IMR-90 (cell line): ENCODE measurements around the gene WASHC2C. TPM values are rescaled to one million over a fixed set of nuclear protein-coding genes. Genes with fewer than 3 reads are reported as not detected.
"Not testable (repeated sequence)": the region's sequence is repeated elsewhere in the genome, so short reads cannot be mapped to it uniquely, and the experiment has no call there.

Experiments
- ATAC-seq: fragments of 200-7000 bp; cut with Tn5 transposase; 2 replicates; pipeline ENCODE4 v1.9.1; 2020; ENCODE audit warnings: low read depth, mild to moderate bottlenecking, moderate library complexity
- BruUV-seq: library from RNA; stranded (reverse); fragments of 400-500 nt; replicated peaks from 2 replicates; lab custom pipeline; 2021; lab: Mats Ljungman, UMichigan
- CTCF ChIA-PET: fragments of 300-600 bp; formaldehyde crosslinking; extraction: SDS; loops from one replicate; lab custom pipeline; 2021; ENCODE audit warnings: antibody characterized with exemption; lab: Yijun Ruan, JAX
- POLR2A ChIA-PET: fragments of 300-600 bp; sonication (Branson Sonifier 250); formaldehyde crosslinking; loops from one replicate; lab custom pipeline; 2022; ENCODE audit warnings: antibody characterized with exemption; ENCODE audit not compliant: unreplicated experiment; lab: Charles Lee
- DNase-seq: peaks from one replicate; pipeline ENCODE4 v3.0.0; 2013
- H2AFZ ChIP-seq: replicated peaks from 2 replicates; pipeline ENCODE3; 2013; ENCODE audit warnings: low read length, mild to moderate bottlenecking; ENCODE audit not compliant: poor library complexity
- H2AK5ac ChIP-seq: 2 replicates; pipeline ENCODE4 v1.6.1; 2013; ENCODE audit warnings: low read depth, low read length, inconsistent platforms
- H2AK9ac ChIP-seq: replicated peaks from 2 replicates; pipeline ENCODE3; 2013; ENCODE audit warnings: mild to moderate bottlenecking, low read depth, low read length, moderate library complexity; ENCODE audit not compliant: poor library complexity
- H2BK120ac ChIP-seq: 2 replicates; pipeline ENCODE4 v1.6.1; 2013; ENCODE audit warnings: low read depth, low read length, inconsistent platforms
- H2BK15ac ChIP-seq: 3 replicates; pipeline ENCODE4 v1.6.1; 2013; ENCODE audit warnings: low read depth, low read length, inconsistent platforms
- H2BK20ac ChIP-seq: 2 replicates; pipeline ENCODE4 v1.6.1; 2013; ENCODE audit warnings: low read depth, mild to moderate bottlenecking, inconsistent platforms, low read length, moderate library complexity
- H2BK5ac ChIP-seq: 2 replicates; pipeline ENCODE4 v1.6.1; 2013; ENCODE audit warnings: mild to moderate bottlenecking, low read depth, low read length, inconsistent platforms; ENCODE audit not compliant: poor library complexity, severe bottlenecking
- H3K14ac ChIP-seq: replicated peaks from 2 replicates; pipeline ENCODE4 v1.6.1; 2013; ENCODE audit warnings: low read depth, low read length, inconsistent platforms
- H3K18ac ChIP-seq: 2 replicates; pipeline ENCODE4 v1.6.1; 2013; ENCODE audit warnings: low read depth, low read length, control low read depth
- H3K23ac ChIP-seq: 2 replicates; pipeline ENCODE4 v1.6.1; 2013; ENCODE audit warnings: low read depth, low read length, inconsistent platforms
- H3K27ac ChIP-seq: 2 replicates; pipeline ENCODE4 v1.5.1; 2013; ENCODE audit warnings: mild to moderate bottlenecking, control low read depth, low read length; ENCODE audit not compliant: insufficient read depth
- H3K27me3 ChIP-seq: 2 replicates; pipeline ENCODE4 v1.6.1; 2013; ENCODE audit warnings: low read length; ENCODE audit not compliant: control insufficient read depth, insufficient read depth
- H3K36me3 ChIP-seq: 2 replicates; pipeline ENCODE4 v1.6.1; 2013; ENCODE audit warnings: low read length, mixed read lengths; ENCODE audit not compliant: control insufficient read depth, insufficient read depth
- H3K4ac ChIP-seq: 2 replicates; pipeline ENCODE4 v1.6.1; 2013; ENCODE audit warnings: low read depth, low read length, inconsistent platforms
- H3K4me1 ChIP-seq: 2 replicates; pipeline ENCODE4 v1.6.1; 2013; ENCODE audit warnings: low read length, mixed read lengths; ENCODE audit not compliant: control insufficient read depth, insufficient read depth
- H3K4me2 ChIP-seq: 2 replicates; pipeline ENCODE4 v1.6.1; 2013; ENCODE audit warnings: low read depth, mild to moderate bottlenecking, control low read depth, low read length, moderate library complexity
- H3K4me3 ChIP-seq: 2 replicates; pipeline ENCODE4 v1.5.1; 2013; ENCODE audit warnings: low read depth, mild to moderate bottlenecking, control low read depth, low read length, moderate library complexity; ENCODE audit not compliant: insufficient read depth
- H3K56ac ChIP-seq: 2 replicates; pipeline ENCODE4 v1.6.1; 2013; ENCODE audit warnings: low read length, inconsistent platforms; ENCODE audit not compliant: insufficient read depth; ENCODE audit errors: extremely low read depth
- H3K79me1 ChIP-seq, 2 experiments: 2 replicates each; pipeline ENCODE4 v1.6.1; 2013; ENCODE audit warnings: low read length in 2 of 2, inconsistent platforms in 1 of 2, low read depth in 1 of 2
- H3K9ac ChIP-seq: 2 replicates; pipeline ENCODE4 v1.6.1; 2013; ENCODE audit warnings: low read depth, low read length, control low read depth
- H3K9me1 ChIP-seq: 2 replicates; pipeline ENCODE4 v1.6.1; 2013; ENCODE audit warnings: low read length, inconsistent platforms; ENCODE audit not compliant: insufficient read depth
- H3K9me3 ChIP-seq: 2 replicates; pipeline ENCODE4 v1.6.1; 2013; ENCODE audit warnings: low read length; ENCODE audit not compliant: control insufficient read depth, insufficient read depth
- H4K20me1 ChIP-seq: 2 replicates; pipeline ENCODE4 v1.6.1; 2013; ENCODE audit warnings: low read length, inconsistent platforms; ENCODE audit not compliant: insufficient read depth
- H4K5ac ChIP-seq: 2 replicates; pipeline ENCODE4 v1.6.1; 2013; ENCODE audit warnings: mild to moderate bottlenecking, low read depth, low read length, control low read depth
- H4K8ac ChIP-seq, 2 experiments: 2 replicates each; pipeline ENCODE4 v1.6.1; 2013; ENCODE audit warnings: low read depth in 2 of 2, low read length in 2 of 2, control low read depth in 1 of 2, inconsistent platforms in 1 of 2
- H4K91ac ChIP-seq: 2 replicates; pipeline ENCODE4 v1.6.1; 2013; ENCODE audit warnings: low read depth, low read length, inconsistent platforms; ENCODE audit not compliant: insufficient read depth
- CEBPB ChIP-seq: IDR thresholded peaks from 2 replicates; pipeline ENCODE4 v1.6.1; 2012; ENCODE audit warnings: low read depth, low read length, improper control_type of control experiment
- WGBS, 2 experiments: methylation state at CpG; one replicate each; pipeline versions ENCODE4 v1.1.5 to v1.1.7; 2013; ENCODE audit warnings: missing lambda C conversion rate in 2 of 2; ENCODE audit not compliant: insufficient read length in 1 of 2; ENCODE audit errors: extremely low coverage in 2 of 2; 5-methylcytosine and 5-hydroxymethylcytosine counted together
- dilution Hi-C: fragments of 300-500 bp; cut with HindIII; formaldehyde crosslinking; loops from one replicate; pipeline ENCODE4 v1.14.3; 2018; ENCODE audit warnings: low sequenced_read_pairs; ENCODE audit not compliant: unreplicated experiment
- in situ Hi-C: fragments of 300-500 bp; cut with MboI; formaldehyde crosslinking; loops from 3 replicates; pipeline ENCODE4 v1.14.3; 2019; ENCODE audit warnings: low sequenced_read_pairs, inconsistent platforms, mixed read lengths
- intact Hi-C: fragments of 100-400 bp; cut with micrococcal nuclease; formaldehyde crosslinking; loops from 2 replicates; pipeline ENCODE4 v1.10.0; 2022
- polyA plus RNA-seq, 3 experiments: library from polyadenylated mRNA; depleted of rRNA; stranded (reverse); fragments of >200 nt; gene quantifications; 2 replicates each; pipeline ENCODE4 v1.2.3, GENCODE V29; 2012; ENCODE audit warnings: low replicate concordance in 1 of 3
- total RNA-seq: library from RNA; depleted of rRNA; stranded (reverse); fragments of >200 nt; gene quantifications from 2 replicates; pipeline ENCODE4 v1.2.3, GENCODE V29; 2012

WASHC2C gene
- total and polyA plus RNA-seq, 2 of the 4 experiments (the other 2 are of a cell fraction), result 22.2 to 27.2 TPM

DNA sequence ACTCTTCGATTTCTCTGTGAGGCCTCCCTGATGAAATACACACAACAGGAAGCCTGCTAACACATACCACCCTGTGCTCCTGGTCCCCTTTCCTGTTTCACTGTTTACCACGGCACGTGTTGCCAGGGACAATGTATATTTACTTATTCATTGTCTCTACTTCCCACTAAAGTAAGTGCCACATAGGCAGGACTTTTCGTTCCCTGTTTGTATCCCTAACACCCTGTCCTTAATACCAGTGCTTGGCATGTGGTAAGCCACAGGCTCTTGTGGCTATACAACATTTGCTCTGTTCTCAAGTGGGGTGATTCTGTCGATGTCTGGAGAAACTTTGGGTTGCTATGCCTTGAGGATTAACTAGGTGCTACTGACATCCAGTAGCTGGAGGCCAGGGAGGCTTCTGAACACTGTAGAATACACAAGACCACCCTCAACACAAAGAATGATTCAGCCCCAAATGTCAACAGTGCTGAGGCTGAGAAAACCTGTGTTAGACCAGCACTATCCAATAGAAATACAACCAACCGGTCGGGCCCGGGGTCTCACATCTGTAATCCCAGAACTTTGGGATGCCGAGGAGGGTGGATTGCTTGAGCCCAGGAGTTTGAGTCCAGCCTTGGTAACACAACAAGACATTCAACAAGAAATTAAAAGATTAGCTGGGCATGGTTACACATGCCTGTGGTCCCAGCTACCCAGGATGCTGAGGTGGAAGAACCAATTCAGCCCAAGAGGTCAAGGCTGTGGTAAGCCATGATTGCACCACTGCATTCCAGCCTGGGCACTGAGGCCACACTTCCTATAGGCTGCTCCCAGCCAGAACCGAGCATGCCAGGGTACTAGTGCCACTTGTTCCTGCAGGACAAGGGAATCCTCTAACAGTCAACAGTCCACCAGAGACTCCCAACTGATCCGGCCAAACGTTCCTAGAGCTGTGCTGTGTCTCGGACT, 76.3 kb downstream of the WASHC2C start:
- POLR2A ChIA-PET, H3K27ac ChIP-seq, H3K4me3 ChIP-seq, dilution Hi-C loops, H4K5ac ChIP-seq, H4K91ac ChIP-seq, BruUV-seq, H2BK120ac ChIP-seq, intact Hi-C loops, H3K27me3 ChIP-seq, H3K9me3 ChIP-seq, H2BK15ac ChIP-seq, H2AK9ac ChIP-seq, H2BK5ac ChIP-seq, H3K9me1 ChIP-seq, H2AFZ ChIP-seq, H3K4me1 ChIP-seq, H3K23ac ChIP-seq, H3K9ac ChIP-seq, H2AK5ac ChIP-seq, H4K20me1 ChIP-seq, H3K18ac ChIP-seq, H2BK20ac ChIP-seq, in situ Hi-C loops, H3K14ac ChIP-seq, H3K4me2 ChIP-seq, H3K79me1 ChIP-seq, H3K56ac ChIP-seq, H3K36me3 ChIP-seq, H3K4ac ChIP-seq, H4K8ac ChIP-seq, CTCF ChIA-PET: not testable (repeated sequence)
- WGBS, 2 experiments, result 80% methylated on average over 2 of the region's 13 CpGs; no CpG with 5 or more reads in 1 of the 2 experiments
- peak; percentile 64 for TF ChIP-seq CEBPB
- peak; percentile 35 for DNase-seq
- ATAC-seq, result peak; percentile 62

DNA sequence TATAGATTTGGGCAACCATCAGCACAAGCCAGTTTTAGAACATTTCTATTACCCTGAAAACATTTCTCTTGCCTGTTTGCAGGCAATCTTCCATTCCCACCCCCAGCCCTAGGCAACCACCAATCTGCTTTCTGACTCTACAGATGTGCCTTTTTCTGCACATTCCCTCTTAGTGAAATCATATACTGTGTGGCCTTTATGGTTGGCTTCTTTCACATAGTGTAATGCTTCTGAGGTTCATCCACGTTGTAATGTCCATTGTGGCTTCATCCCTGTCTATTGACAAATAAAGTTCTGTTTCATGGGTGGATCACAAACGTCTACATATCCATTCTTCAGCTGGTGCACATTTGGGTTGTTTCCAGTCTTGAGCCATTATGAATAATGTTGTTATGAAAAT, 77.9 kb downstream of the WASHC2C start:
- H3K56ac ChIP-seq, H3K79me1 ChIP-seq, H3K4me1 ChIP-seq, H2AFZ ChIP-seq, H4K20me1 ChIP-seq, H4K8ac ChIP-seq, H3K9me1 ChIP-seq, POLR2A ChIA-PET, dilution Hi-C loops, intact Hi-C loops, H3K23ac ChIP-seq, H3K4ac ChIP-seq, H3K9me3 ChIP-seq, H3K18ac ChIP-seq, H3K27me3 ChIP-seq, BruUV-seq, H3K9ac ChIP-seq, H3K36me3 ChIP-seq, H2BK20ac ChIP-seq, H3K14ac ChIP-seq, H3K4me3 ChIP-seq, H4K91ac ChIP-seq, H2AK9ac ChIP-seq, H3K27ac ChIP-seq, H4K5ac ChIP-seq, H2BK120ac ChIP-seq, H3K4me2 ChIP-seq, in situ Hi-C loops, H2BK5ac ChIP-seq, H2BK15ac ChIP-seq, CTCF ChIA-PET, H2AK5ac ChIP-seq: not testable (repeated sequence)
- DNase-seq (peak; percentile 37), ATAC-seq (peak; percentile 77)
- no CpG with 5 or more reads among the region's 2 CpGs for WGBS, 2 experiments
